T follicular helper cell (primary cell): ENCODE measurements around the gene MEX3A.
"Not testable (repeated sequence)": the region's sequence is repeated elsewhere in the genome, so short reads cannot be mapped to it uniquely, and the experiment has no call there.

Source experiments
- DNase-seq: peaks from one replicate; pipeline ENCODE4 v3.0.0-alpha.2; 2020; ENCODE audit warnings: low read depth

MEX3A gene

DNA sequence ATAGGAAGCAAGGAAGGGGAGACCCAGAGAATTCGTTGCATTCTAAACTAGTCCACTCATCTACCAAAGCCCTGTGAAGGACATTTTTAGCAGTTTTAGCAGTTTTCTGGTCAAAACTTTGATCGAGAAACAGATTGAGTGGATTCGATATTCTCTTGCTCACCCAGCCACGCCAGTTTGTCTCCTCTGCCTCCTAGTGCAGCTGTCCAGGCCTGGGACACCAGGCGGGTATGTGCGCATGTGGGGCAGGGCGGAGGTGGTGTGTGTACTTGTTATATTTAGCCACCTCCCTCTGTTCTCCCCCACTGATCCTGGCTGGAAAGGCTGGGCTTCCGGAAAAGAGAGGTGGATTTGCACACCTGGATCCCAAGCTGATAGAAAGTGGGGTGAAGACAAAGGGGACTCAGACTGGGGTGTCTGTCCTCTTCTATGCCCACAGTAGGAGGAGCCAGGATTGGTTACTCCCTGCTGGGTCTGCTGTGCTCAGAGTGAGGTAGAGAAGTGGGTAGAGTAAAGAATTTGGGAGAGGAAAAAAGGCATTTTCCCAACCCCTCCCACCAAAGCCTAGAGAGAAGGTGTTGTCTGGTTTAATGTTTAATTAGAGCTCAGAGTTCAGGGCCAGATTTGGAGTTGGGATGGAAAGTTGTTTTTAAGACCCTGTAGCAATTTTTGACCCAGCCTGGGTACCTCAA lies 36.1 kb upstream of the MEX3A start:
- no peak for DNase-seq

DNA sequence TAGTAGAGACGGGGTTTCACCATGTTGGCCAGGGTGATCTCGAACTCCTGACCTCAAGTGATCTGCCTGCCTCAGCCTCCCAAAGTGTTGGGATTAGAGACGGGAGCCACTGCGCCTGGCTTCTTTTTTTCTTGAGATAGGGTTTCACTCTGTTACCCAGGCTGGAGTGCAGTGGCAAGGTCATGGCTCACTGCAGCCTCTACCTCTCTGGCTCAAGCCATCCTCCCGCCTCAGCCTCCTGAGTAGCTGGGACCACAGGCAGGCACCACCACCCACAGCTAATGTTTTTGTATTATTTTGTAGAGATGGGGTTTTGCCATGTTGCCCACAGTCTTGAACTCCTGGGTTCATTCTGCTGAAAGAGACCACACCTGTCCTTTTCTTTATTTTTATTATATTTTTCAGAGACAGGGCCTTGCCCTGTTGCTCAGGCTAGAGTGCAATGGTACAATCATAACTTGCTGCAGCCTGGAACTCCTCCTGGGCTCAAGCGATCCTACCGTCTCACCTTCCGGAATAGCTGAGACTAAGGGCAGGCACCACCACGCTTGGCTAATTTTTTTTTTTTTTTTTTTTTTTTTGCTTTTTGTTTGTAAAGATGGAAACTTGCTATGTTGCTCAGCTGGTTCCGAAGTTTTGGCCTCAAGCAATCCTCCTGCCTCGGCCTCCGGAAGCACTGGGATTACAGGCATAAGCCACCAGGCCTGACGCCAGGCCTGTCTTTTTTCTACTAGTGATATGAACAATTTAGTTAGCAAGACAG lies 35.3 kb upstream of the MEX3A start:
- no peak for DNase-seq

DNA sequence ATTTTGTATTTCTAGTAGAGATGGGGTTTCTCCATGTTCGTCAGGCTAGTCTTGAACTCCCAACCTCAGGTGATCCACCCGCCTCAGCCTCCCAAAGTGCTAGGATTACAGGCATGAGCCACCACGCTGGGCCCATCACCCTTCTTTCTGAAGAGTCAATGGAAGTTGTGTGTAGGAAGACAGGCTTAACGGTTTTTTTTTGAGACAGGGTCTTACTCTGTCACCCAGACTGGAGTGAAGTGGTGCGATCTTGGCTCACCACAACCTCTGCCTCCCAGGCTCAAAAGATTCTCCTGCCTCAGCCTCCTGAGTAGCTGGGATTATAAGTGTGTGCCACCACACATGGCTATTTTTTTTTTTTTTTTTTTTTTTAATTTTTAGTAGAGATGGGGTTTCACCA lies 34.5 kb upstream of the MEX3A start:
- DNase-seq, result not testable (repeated sequence)

DNA sequence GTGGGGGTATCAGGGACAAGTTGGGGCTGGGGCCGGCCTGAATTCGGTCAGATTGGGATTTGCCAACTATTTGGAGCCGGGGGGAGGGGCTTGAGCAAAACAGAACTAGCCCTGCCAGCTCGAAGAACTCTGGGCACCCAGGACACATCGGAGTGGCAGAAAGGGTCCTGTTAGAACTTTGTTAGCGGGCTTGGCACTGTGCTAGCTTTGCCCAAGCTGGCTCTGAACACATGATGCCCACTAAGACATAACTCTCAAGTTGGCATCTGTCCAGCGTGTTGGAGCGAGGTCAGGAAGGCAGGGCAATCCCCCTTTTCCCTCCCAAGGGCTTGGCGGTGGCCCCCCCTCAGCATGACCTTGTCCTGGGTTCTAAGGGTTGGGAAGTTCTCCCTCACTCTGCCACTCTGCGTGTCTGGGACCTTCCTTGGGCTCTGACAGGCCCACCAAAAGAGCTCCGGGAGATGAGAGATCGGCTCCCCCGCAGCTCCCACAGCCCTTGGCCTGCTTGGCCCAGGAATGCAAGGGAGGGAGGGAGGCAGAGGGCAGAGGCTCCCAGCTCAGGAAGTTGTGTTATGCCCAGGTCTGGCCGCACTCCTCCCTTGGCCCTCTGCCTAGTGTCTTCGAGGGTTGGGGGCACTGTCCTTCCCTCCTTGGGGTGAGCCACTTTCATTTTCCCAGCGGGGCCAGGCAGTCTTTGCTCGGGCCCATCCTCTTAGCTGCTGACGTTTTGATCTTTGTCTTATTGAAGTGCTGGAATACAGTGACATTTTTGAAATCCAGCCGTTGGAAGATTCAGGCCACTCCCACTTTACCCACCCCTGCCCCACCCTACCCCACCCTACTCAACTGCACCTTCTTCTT lies 33.5 kb upstream of the MEX3A start:
- no peak for DNase-seq

DNA sequence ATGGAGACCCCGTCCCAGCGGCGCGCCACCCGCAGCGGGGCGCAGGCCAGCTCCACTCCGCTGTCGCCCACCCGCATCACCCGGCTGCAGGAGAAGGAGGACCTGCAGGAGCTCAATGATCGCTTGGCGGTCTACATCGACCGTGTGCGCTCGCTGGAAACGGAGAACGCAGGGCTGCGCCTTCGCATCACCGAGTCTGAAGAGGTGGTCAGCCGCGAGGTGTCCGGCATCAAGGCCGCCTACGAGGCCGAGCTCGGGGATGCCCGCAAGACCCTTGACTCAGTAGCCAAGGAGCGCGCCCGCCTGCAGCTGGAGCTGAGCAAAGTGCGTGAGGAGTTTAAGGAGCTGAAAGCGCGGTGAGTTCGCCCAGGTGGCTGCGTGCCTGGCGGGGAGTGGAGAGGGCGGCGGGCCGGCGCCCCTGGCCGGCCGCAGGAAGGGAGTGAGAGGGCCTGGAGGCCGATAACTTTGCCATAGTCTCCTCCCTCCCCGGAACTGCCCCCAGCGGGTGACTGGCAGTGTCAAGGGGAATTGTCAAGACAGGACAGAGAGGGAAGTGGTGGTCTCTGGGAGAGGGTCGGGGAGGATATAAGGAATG lies 32.8 kb upstream of the MEX3A start:
- DNase-seq, result no peak

DNA sequence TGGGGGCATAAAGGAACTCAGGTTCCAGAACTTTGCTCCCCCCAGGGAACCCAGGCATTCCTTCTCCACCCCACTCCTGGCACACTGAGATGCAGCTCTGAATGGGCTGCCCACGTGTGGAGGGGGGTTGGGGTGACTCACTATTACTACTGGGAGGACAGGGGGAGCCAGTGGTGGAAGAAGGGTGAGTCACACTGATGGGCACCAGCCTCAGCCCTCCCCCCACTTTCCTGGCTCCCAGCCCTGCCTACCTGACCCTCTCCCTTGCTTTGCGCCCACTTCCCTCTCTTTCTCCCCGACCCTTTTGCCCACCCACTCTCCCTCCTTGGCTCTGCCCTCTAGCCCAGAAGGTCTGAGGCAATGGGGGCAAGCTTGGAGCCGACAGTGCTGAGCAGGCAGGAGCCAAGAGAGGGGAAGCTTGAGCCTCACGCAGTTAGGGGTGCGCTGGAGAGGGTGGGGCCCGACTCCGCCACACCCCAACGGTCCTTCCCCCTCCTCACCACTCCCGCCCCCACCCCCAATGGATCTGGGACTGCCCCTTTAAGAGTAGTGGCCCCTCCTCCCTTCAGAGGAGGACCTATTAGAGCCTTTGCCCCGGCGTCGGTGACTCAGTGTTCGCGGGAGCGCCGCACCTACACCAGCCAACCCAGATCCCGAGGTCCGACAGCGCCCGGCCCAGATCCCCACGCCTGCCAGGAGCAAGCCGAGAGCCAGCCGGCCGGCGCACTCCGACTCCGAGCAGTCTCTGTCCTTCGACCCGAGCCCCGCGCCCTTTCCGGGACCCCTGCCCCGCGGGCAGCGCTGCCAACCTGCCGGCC lies 32.0 kb upstream of the MEX3A start, which contains the start of gene LMNA:
TSS of gene LMNA (plus strand) at position 611 of the 818 bp plus-strand sequence. CDS start 208 bp downstream, outside the sequence.
- DNase-seq, result peak; percentile 63

DNA sequence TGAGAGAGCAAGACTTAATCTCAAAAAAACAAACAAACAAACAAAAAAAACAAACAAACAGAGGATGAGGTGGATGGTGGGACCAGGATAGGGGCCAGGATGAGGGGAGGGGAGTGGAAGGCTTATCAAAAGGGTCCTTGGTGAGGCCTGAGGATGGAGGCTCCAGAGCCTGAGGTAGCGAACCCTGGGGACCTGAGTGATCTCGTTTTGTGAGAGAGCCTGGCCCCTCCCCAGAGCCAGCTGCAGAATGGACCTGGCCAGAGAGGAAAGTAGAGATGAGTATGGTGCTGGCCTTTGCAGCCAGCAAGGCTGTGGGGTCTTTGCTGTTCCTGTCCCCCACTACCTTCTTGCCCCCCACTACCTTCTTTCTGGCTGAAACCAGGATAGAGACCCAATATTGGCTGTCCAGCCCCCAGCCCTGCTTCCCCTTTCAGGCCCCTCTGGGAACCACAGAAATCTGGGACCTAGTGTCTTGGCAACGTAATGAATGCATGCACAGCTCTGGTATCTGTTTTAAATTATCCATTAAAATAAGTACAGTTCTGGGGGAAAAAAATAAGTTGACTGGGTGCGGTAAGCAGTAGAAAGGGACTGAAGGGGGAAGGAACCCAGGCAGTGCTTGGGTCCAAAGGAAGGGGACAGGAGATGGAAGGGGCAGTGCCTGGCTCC lies 31.2 kb upstream of the MEX3A start:
- no peak for DNase-seq

DNA sequence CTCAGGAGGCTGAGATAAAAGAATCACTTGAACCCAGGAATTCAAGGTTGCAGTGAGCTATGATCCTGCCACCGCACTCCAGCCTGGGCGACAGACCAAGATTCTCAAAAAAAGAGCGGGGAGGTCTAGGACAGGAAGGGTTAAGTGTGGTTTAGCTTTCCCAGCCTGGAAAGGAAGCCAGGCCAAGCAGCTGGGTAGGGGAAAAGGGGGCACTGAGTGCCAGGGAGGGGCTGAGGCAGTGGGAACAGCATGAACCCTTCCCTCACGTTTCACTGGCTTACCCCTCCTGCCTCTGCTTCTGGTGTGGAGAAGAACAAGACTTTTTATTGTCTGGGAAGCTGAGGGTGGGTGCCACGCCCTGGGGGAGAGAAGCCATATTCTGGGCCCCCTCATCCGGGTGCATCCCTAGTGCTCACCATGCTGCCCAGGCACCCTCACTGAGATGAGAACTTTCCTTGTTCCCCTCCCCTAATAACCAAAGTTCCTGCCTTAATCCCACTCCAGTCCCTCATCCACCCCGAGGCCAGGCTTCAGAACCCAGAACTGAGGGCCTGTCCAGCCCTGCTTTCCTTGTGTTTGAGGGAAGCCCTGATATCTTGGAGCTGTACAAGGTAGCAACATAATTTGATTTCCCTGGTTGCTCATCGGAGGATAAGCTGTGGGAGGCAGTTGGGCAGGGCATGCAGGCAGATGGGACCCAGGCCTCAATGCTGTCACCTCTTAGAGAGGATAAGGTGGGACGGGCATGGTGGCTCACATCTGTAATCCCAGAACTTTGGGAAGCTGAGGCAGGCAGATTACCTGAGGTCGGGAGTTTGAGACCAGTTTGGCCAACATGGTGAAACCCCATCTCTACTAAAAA lies 30.2 kb upstream of the MEX3A start:
- no peak for DNase-seq

DNA sequence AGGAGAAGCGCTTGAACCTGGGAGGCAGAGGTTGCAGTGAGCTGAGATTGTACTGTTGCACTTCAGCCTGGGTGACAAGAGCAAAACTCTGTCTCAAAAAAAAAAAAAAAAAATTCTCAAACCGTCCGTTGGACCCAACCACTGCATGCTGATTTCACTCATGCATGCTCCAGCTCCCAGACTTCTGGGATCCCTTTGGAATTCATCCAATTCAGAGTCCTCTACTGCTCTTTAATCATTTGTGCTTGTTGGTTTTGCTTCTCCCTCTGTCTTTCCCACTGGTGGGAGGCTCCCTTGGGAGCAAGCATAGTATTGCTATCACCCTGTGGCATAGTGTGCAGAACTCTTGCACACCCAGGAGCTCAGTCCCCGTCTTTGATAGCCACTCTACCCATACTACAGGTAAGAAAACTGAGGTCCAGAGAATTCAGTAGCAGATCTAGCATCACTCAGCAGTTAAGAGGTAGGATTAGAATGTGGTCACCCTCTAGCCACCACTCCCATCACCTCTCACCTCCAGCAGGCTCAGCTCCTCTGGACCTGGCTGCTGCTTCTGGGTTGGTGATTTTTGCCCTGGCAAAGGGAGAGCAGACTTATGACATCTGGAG lies 29.2 kb upstream of the MEX3A start:
- DNase-seq, result no peak

DNA sequence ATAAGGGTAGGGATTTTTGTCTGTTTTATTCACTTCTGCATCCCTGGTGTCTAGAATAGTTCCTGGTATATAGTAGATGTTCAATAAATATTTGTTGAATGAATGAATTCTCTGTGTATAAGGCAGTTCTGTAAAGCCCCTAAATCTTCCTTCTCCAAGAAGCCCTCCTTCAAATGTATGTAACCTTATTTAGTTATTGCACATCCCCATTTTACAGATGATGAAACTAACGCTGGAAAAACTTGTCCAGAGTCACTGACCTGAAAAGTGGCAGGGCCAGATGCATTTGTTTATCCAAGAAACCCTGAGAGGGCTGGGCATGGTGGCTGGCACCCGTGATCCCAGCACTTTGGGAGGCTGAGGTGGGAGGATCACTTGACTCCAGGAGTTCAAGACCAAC lies 28.0 kb upstream of the MEX3A start:
- DNase-seq, result no peak

DNA sequence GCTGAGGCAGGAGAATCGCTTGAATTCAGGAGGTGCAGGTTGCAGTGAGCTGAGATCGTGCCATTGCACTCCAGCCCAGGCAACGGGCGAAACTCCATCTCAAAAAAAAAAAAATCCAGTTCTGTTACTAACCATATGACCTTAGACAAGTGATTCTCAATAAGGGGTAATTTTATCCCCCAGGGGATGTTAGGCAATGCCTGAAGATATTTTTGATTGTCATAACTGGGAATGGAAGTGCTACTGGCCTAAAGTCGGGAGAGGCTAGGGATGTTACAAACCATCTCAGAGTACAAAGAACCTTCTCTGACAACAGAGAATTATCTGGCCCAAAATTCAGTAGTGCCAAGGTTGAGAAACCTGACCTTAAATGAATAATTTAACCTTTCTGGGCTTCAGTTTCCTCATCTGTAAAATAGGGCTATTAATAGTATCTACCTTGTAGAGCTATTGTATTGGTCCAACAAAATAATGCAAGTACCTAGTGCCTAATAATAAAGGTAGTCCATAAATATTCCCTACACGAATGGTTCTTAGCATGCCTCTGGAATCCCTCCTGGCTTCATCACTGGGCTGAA lies 26.5 kb upstream of the MEX3A start:
- no peak for DNase-seq

DNA sequence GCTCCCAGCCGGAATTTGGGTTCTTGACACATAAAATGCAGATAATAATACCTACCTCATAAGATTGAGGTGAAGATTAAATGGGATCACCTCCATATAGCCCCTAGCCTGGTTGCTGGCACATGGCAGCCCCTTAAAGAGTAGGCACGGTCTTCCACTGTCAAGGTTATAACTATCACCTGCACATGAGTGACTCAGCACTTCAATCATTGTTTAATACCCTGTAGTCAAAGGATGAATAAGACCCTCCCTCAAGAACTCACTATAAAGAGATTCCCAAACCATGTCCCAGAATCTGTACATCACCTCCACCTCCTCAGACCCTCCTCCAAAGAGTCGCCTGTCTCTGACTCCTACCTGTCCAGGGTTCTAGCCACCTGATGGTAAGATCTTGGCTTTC lies 25.8 kb upstream of the MEX3A start:
- no peak for DNase-seq

DNA sequence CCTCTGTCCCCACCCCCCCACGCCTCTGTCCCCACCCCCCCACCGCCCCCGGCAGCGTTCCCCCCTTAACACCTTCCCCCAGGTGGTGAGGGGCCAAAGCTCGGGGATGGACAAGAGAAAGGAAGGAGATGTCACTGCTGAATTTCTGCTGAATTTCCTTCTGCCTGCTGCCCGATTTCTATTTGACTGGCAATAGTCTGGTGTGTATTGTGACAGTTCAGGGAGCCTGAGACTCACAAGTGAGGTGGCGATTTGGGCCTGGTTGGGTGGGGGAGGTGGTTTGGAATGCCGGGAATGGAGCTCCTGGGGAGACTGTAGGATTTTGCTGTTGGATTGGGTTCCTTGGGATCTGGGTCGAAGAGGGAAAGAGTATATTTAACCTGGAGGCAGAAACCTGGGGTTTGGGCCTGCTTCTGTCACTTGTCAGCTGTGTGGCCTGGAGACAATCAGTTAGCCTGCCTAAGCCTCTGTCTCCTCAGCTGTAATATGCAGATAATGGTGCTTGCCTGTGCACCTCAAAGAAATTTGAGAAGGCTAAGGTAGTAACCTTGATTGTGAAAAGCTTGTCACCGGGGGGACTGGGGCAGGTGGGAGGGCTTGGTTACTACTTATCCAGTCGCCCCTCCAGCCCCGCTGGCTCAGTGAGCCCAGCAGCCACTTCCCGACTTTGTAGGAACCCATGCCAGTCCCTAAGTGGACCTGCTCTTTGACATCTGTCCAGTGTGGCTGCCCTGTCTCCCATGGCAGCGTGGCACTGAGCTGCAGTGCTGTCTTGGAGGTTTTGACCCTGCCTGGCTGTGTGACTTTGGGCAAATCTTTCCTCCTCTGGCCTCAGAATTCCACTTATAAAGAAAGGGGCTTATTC lies 24.6 kb upstream of the MEX3A start:
- no peak for DNase-seq

DNA sequence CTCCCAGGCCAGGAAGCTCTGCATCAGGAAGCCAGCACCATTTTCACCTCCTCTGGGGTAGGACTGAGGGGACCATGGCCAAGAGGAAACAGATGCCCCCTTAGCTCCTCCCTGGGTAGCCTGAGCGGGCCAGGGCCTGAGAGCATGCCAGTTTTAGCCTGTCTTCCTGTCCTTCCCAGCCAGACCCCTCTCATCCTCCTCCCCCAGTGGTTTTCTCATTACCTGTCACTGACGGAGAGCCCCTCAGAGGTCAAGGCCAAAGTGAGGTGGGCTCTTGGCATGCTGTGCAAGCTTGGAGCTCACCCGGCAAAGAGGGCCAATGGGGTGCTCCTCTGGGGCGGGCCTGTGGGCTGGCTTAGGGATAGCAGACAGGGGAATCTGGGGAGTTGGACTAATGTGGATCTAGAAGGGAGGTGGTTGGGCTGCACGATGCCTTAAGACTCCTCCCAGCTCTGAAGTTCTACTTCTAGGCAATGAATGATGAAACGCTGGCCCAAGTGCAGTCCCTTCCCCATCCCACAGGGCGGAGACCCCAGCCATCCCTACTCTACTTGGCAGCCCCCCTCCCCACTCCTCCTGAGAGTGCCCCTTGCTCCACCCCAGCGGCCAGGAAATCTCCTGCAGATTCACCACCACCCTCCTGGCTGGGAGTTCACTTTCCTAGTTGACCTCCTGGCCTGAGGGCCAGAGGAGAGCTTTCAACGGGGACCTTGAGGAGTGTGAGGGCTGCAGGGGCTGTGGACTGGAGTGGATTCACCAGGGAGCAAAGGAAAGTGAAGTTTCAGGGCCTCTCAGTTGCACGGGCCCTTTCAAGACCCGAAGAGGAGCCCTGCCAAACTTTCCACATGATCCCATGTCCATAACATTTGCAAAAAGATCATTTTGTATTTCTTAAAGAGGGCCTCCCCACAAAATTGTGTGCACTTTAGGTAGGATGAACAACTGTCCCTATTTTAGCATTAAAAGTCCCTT lies 22.9 kb upstream of the MEX3A start:
- DNase-seq, result no peak

DNA sequence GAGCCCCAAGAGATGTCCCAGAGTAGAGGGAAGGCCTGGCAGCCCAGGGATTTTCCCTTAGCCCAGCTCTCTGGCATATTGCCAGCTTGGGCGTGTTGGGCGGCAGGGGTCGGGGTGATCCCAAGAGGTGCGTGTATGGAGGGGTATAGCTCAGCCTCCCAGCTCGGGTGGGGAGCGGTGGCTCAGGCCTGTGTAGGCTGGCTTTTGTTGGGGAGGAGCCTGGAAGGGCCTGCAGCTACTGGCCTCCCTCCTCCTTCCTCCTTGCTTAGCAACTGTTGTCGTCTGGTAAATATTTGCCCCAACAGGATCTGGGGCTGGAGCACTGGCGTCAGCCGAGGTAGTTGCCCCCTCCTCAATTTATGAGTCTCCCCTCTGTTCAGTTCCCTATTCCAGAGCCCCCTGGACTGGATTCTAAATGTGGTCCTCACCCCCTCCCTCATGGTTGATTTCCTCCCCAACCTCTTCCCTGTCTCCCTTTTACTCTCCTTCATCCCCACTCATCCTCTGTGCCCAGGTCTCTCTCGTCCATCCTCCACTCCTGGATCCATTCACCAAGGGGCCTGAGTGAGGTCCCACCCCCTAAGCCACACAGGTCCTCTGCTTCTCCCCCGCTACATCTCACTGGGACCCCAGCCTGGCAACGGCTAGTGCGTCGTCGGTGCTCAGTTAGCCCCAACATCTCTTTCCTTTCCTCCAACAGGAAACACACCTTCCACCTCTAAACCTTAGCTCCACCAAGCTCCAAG lies 22.0 kb upstream of the MEX3A start:
- DNase-seq, result peak; percentile 54

DNA sequence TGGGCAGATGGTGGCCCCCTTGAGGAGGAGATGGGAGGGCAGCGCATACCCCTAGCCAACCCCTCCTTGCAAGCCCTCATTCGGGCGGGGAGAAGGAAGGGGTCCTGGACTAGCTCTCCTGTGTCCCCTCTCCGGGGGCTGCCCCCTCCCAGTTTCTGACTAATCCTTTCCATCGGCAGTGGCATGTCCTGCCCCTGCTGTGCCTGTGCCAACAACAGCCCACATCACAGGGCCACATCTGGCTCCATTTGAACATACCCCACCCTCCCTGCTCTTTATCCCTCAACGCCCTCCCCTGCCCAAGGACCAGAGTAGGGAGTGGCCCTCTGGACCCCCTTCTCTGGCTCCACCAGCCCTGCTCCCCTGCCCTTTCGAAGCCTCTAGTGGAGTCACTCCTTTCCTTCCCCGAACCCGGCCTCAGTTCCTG lies 21.3 kb upstream of the MEX3A start:
- DNase-seq, result peak; percentile 43
